Caco-2 (cell line): Measurements from ENCODE around the gene VPS26A. TPM values are rescaled to one million over a fixed set of nuclear protein-coding genes. Genes with fewer than 3 reads are reported as not detected.

Experiments used
- BruUV-seq: library from RNA; stranded (reverse); fragments of 400-500 nt; replicated peaks from 2 replicates; lab custom pipeline; 2021; lab: Mats Ljungman, UMichigan
- CTCF ChIA-PET: fragments of 300-600 bp; sonication (Branson Sonifier 250); formaldehyde crosslinking; loops from one replicate; lab custom pipeline; 2022; ENCODE audit warnings: antibody characterized with exemption; lab: Charles Lee
- POLR2A ChIA-PET: fragments of 300-600 bp; sonication (Branson Sonifier 250); formaldehyde crosslinking; loops from one replicate; lab custom pipeline; 2022; ENCODE audit warnings: antibody characterized with exemption; lab: Charles Lee
- DNase-seq, 2 experiments: peaks; one replicate each; pipeline versions ENCODE4 v3.0.0 to v3.0.0-alpha.2; 2020 to 2022
- H3K27me3 ChIP-seq: replicated peaks from 2 replicates; pipeline ENCODE4 v1.6.0; 2011; ENCODE audit warnings: low read length; ENCODE audit not compliant: control insufficient read depth, insufficient read depth
- H3K36me3 ChIP-seq: 2 replicates; pipeline ENCODE4 v1.5.1; 2011; ENCODE audit warnings: low read length; ENCODE audit not compliant: control insufficient read depth, insufficient read depth
- H3K4me1 ChIP-seq: fragments of 250-450 bp; sonication (Bioruptor Pico); 2 replicates; pipeline ENCODE4 v1.5.1; 2020; ENCODE audit warnings: mild to moderate bottlenecking
- H3K4me3 ChIP-seq: 2 replicates; pipeline ENCODE4 v1.5.1; 2011; ENCODE audit warnings: low read depth, mild to moderate bottlenecking, control low read depth, low read length
- H3K9me3 ChIP-seq: fragments of 250-450 bp; sonication (Bioruptor Pico); 2 replicates; pipeline ENCODE4 v1.5.1; 2020; ENCODE audit warnings: mild to moderate bottlenecking, moderate library complexity
- H3K27ac Mint-ChIP-seq: one replicate; pipeline ENCODE4 v1.8.0; 2022; ENCODE audit warnings: mixed read lengths; ENCODE audit not compliant: unreplicated experiment
- H3K27me3 Mint-ChIP-seq: one replicate; pipeline ENCODE4 v1.8.0; 2022; ENCODE audit warnings: mixed read lengths; ENCODE audit not compliant: insufficient read depth, unreplicated experiment
- H3K36me3 Mint-ChIP-seq: one replicate; pipeline ENCODE4 v1.8.0; 2022; ENCODE audit warnings: mild to moderate bottlenecking, mixed read lengths; ENCODE audit not compliant: insufficient read depth, unreplicated experiment
- H3K4me1 Mint-ChIP-seq: one replicate; pipeline ENCODE4 v1.8.0; 2022; ENCODE audit warnings: low read depth, mixed read lengths; ENCODE audit not compliant: unreplicated experiment
- H3K4me3 Mint-ChIP-seq: one replicate; pipeline ENCODE4 v1.8.0; 2022; ENCODE audit warnings: mild to moderate bottlenecking, moderate library complexity, mixed read lengths; ENCODE audit not compliant: unreplicated experiment
- H3K9me3 Mint-ChIP-seq: one replicate; pipeline ENCODE4 v1.8.0; 2022; ENCODE audit warnings: mixed read lengths; ENCODE audit not compliant: unreplicated experiment
- CTCF ChIP-seq, 2 experiments: fragments of 200-600 bp in 1 of 2; IDR thresholded peaks; 1 replicate in 1 of 2; 2 replicates in 1 of 2; pipeline versions ENCODE4 v1.5.1 to v1.8.0; 2011 to 2022; ENCODE audit warnings: antibody characterized with exemption in 1 of 2, control low read depth in 1 of 2, inconsistent platforms in 1 of 2, low read depth in 1 of 2, low read length in 1 of 2, mild to moderate bottlenecking in 1 of 2, moderate library complexity in 1 of 2; ENCODE audit not compliant: insufficient read depth in 1 of 2, severe bottlenecking in 1 of 2, unreplicated experiment in 1 of 2
- intact Hi-C: fragments of 100-400 bp; cut with micrococcal nuclease; formaldehyde crosslinking; loops from one replicate; pipeline ENCODE4 v1.10.0; 2022; ENCODE audit not compliant: unreplicated experiment
- total RNA-seq: library from RNA; stranded (reverse); gene quantifications from 2 replicates; pipeline ENCODE4 v1.2.3, GENCODE V29; 2022

The VPS26A gene
- total RNA-seq, 1 experiment from 2014 or later: 143 TPM

- peak in 1 of 2 experiments; percentile 2 for DNase-seq
- POLR2A ChIA-PET: no interaction called here
- intact Hi-C loops: no loop called here
- H3K36me3 Mint-ChIP-seq: no peaks in the 10 kb centered on the region
- H3K27me3 ChIP-seq: no peaks in the 10 kb centered on the region
- no peaks in the 10 kb centered on the region for H3K4me1 Mint-ChIP-seq
- no peaks in the 10 kb centered on the region for H3K36me3 ChIP-seq
- BruUV-seq: no TSS peak
- no peaks in the 10 kb centered on the region for H3K4me1 ChIP-seq
- no peaks in the 10 kb centered on the region for H3K9me3 ChIP-seq
- no peaks in the 10 kb centered on the region for H3K9me3 Mint-ChIP-seq
- no peak overlapping the region for H3K4me3 ChIP-seq
- no peak for TF ChIP-seq CTCF (IDR thresholded peaks at IDR 0.05; ENCODE audit: insufficient read depth in 1 of 2, low read depth in 1 of 2, low read length in 1 of 2, severe bottlenecking in 1 of 2, unreplicated experiment in 1 of 2)
- CTCF ChIA-PET: interaction anchor here (0.6 kb wide), 1 partner anchor 571 kb away, joined by 3 read pairs; no protein-coding TSS in a partner anchor
- H3K27me3 Mint-ChIP-seq: peaks cover 23% of the 10 kb centered on the region
- no peak overlapping the region for H3K4me3 Mint-ChIP-seq
- no peak overlapping the region for H3K27ac Mint-ChIP-seq
Measured at GRCh38 chr10:69102440-69102839, 21.5 kb upstream of the VPS26A start.

GRCh38 chr10:69103784-69104183, 20.2 kb upstream of the VPS26A start:
- Histone ChIP-seq H3K36me3 (no peaks in the 10 kb centered on the region), H3K4me3 (no peak overlapping the region), H3K9me3 (no peaks in the 10 kb centered on the region), H3K4me1 (no peaks in the 10 kb centered on the region), H3K27me3 (no peaks in the 10 kb centered on the region)
- intact Hi-C loops: no loop called here
- no TSS peak for BruUV-seq
- no peak overlapping the region for H3K27ac Mint-ChIP-seq
- H3K9me3 Mint-ChIP-seq: no peaks in the 10 kb centered on the region
- DNase-seq: peak in 1 of 2 experiments; percentile 17
- H3K27me3 Mint-ChIP-seq: peaks cover 18% of the 10 kb centered on the region
- ChIA-PET CTCF (no interaction called here), POLR2A (no interaction called here)
- TF ChIP-seq CTCF (IDR thresholded peaks at IDR 0.05; ENCODE audit: insufficient read depth in 1 of 2, low read depth in 1 of 2, low read length in 1 of 2, severe bottlenecking in 1 of 2, unreplicated experiment in 1 of 2): no peak
- no peaks in the 10 kb centered on the region for H3K36me3 Mint-ChIP-seq
- H3K4me1 Mint-ChIP-seq: no peaks in the 10 kb centered on the region
- no peak overlapping the region for H3K4me3 Mint-ChIP-seq

- no peaks in the 10 kb centered on the region for H3K9me3 Mint-ChIP-seq
- Histone ChIP-seq H3K36me3 (no peaks in the 10 kb centered on the region), H3K4me1 (no peaks in the 10 kb centered on the region), H3K4me3 (no peak overlapping the region), H3K27me3 (no peaks in the 10 kb centered on the region), H3K9me3 (no peaks in the 10 kb centered on the region)
- H3K27me3 Mint-ChIP-seq: peaks cover 18% of the 10 kb centered on the region
- H3K36me3 Mint-ChIP-seq: no peaks in the 10 kb centered on the region
- H3K4me3 Mint-ChIP-seq: no peak overlapping the region
- ChIA-PET CTCF (interaction anchor here (0.6 kb wide), 1 partner anchor 491 kb away, joined by 5 read pairs; no protein-coding TSS in a partner anchor), POLR2A (no interaction called here)
- no TSS peak for BruUV-seq
- no peak for TF ChIP-seq CTCF (IDR thresholded peaks at IDR 0.05; ENCODE audit: insufficient read depth in 1 of 2, low read depth in 1 of 2, low read length in 1 of 2, severe bottlenecking in 1 of 2, unreplicated experiment in 1 of 2)
- H3K27ac Mint-ChIP-seq: no peak overlapping the region
- peak in 1 of 2 experiments; percentile 7 for DNase-seq
- H3K4me1 Mint-ChIP-seq: peaks cover under 1% of the 10 kb centered on the region
- intact Hi-C loops: no loop called here
Measured at GRCh38 chr10:69104994-69105790, 18.8 kb upstream of the VPS26A start.
